CD4-positive, alpha-beta T cell treated with Interferon gamma for 1 hour (primary cell): ENCODE data around the gene HNRNPH2.
A peak's percentile ranks its signal among the peaks of the same experiment; 100 is the strongest.

Source experiments
- DNase-seq: peaks from one replicate; pipeline ENCODE4 v3.0.0-alpha.2; 2020

The HNRNPH2 gene, protein sequence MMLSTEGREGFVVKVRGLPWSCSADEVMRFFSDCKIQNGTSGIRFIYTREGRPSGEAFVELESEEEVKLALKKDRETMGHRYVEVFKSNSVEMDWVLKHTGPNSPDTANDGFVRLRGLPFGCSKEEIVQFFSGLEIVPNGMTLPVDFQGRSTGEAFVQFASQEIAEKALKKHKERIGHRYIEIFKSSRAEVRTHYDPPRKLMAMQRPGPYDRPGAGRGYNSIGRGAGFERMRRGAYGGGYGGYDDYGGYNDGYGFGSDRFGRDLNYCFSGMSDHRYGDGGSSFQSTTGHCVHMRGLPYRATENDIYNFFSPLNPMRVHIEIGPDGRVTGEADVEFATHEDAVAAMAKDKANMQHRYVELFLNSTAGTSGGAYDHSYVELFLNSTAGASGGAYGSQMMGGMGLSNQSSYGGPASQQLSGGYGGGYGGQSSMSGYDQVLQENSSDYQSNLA

GRCh38 chrX:101407748-101408531 is at the start of gene HNRNPH2, which contains the start of gene GLA:
Gene HNRNPH2 (plus strand): TSS chrX:101408222. CDS start chrX:101411989, 3,767 bp downstream.
Gene GLA (minus strand): TSS chrX:101407925. CDS start chrX:101407903, 22 bp downstream.
- peak; percentile 95 for DNase-seq

DNA sequence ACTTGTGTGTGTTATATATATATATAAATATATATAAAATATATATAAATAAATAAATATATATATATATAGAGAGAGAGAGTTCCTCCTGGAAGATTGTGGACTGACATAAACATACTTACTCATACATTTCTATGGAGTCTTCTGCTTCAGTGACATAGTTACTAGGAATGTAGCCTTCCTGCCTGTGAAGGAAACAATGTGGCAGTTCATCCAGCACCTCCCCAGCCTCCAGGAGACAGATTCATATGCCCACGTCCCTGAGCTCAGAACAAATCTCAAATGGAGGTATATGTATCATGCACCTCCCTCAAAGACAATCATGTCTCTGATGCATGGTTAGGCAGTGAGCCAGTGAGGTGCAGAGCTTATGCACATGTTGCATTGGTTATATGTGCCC is 48.1 kb upstream of the HNRNPH2 start:
- DNase-seq = no peak

- no peak for DNase-seq
Measured at GRCh38 chrX:101360390-101360789, 47.6 kb upstream of the HNRNPH2 start.

DNA sequence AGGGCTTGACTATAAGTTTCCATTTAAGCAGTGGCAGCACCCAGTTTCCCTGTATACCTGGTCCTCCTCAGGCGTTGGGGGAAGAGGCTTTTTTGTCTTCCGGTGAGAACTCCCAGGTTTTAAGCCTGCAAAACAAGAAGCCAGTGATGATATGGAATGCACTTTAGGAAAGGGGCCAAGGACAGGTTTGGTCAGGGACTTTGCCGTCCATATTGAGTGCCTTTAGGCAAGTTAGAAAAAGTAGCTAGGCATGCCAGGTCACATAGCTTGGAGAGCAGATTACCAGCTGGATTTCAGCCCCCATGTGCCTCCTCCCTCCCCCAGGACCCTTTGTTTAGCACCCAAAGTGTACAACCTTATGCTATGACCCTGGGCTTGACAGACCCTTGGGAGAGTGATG is 45.9 kb upstream of the HNRNPH2 start:
- DNase-seq = no peak

DNA sequence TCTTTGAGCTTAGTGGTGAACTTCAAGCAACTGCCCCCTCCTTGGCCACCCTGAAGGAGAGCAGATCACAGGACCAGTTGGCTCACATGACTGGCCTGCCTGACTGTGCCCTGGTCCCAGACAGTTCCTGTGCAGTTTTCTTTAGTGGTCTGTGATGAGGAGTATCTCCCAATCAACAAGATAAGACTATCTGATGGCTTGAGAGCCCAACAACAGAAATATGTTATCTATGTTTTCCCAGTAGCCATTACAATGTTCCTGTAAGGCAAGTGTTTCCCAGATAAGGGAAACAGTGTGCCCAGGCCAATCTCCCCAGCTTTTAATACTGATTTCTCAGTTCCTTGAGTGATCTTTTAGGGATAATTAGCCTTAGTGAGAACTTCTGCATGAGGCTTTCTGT is 45.3 kb upstream of the HNRNPH2 start:
- DNase-seq = no peak

DNA sequence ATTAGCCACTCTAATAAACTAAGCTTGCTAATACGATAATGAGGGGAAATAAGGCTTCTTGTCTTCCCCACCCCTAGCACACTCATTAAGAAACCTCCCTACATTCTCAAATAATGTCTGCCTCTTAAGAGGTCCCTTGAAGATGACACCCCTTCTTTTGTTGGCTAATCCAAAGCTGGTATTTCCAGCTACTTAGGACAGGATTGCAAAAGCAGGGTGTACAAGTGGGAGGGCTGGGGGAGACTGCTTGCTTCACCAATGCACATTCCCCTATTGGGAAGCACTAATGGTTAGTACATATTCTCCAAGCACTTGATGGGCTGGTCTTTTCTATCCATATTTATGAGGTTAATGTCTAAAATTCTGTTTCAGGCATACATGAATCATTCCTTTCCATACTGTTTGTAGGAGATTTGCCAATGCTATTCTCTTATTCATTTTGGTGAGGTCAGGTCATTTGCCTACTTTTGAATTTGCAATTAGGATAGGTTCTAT is 42.7 kb upstream of the HNRNPH2 start:
- no peak for DNase-seq

- no peak for DNase-seq
Measured at GRCh38 chrX:101368800-101369199, 39.2 kb upstream of the HNRNPH2 start.

DNA sequence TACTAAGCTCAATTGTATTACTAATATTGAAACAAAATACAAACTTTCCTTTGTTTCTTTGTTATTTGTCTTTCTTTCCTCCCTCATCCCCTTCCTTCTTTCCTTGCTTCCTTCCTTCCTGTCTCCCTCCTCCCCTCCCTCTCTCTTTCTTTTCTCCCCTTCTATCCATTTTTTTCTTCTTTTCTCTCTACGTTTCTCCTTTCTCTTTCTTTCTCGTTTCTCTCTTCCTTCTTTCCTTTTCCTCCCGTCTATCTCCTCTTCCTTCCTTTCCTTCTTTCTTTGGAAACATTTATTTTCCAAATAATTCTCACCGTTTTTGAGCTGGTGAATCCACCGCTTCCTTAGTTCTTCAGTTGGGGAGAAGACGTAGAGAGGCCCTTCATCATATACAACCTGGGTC is 38.3 kb upstream of the HNRNPH2 start:
- DNase-seq = no peak

- no peak for DNase-seq
Measured at GRCh38 chrX:101370888-101371504, 37.0 kb upstream of the HNRNPH2 start.

GRCh38 chrX:101377547-101377946 is 30.5 kb upstream of the HNRNPH2 start:
- DNase-seq = no peak

DNA sequence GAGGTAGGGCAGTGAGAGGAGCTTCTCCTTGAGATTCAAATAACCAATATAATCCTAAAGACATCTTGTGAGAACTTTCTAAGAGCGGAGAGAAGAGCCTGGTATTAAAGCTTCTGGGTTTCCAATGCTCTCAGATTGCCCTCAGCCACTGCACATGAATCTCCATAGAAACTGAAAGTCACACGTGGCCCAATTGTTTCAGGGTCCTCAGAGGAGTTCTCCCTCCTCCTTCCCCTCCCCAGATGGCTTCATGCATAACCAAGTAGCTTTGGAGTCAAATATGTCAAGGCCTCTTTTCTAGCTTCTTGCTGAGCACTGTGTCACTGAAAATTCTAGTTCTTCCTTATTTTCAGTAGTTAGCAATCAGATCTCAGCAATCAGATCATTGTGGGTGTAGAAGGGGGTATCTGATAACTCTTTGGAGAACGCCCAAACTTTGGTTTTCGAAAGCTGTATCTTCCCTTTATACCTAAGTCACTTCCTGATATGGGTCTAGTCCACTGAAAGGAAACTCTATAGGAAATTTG is 24.3 kb upstream of the HNRNPH2 start:
- DNase-seq = no peak

DNA sequence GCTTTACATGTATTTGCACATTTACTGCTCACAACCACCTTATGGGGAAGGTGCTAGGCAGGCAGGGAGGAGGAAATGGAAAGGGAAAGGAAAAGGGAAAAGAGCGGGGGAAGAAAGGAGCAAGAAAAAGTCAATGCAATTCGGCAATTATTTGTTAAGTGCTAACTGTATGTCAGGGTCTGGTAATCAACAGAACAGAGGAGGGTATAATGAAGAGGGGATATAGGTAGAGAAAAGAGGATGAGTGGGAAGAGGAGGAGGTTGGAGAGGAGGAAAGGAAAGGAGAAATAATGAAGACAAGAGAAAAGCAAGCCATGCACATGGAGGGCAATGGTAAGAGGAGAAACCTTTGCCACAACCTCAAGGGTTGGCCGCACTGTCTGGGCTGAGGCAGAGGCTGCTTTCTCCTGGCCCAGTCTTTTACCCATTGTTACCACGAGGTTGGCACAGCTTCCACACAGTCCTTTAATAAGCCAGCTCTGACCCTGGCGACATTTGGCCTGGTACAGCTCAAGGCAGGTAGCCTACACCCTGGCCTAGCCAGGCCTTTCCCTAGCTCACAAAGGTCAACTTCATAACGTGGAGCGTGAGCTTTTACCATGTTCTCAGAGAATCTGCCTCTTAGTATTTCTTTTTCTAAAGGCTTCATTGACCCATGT is 22.9 kb upstream of the HNRNPH2 start:
- DNase-seq = no peak

- DNase-seq = peak; percentile 36
Measured at GRCh38 chrX:101385795-101386541, 22.1 kb upstream of the HNRNPH2 start, which contains the start of gene BTK. Gene BTK (minus strand): TSS chrX:101386191. CDS start chrX:101375284, 10,907 bp downstream.

- no peak for DNase-seq
Measured at GRCh38 chrX:101386542-101386885, 21.5 kb upstream of the HNRNPH2 start.

DNA sequence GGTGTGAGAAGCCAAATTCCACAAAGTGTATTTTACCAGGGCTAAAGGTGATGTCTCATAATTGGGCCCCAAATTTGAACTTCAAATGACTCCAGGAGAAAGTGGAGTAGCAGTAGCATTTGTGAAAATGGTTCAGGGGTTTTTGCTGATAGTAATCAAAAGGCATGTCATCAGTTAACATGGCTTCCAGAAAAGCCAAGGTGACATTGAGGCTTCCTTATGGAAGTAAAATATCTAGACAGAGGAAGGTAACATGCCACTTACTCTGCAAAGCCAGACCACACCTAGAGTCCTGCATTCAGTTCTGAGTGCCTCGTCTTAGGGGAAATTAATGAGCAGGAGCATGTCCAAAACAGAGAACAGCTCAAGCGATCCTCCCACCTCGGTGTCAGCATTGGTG is 19.4 kb upstream of the HNRNPH2 start:
- DNase-seq = no peak

DNA sequence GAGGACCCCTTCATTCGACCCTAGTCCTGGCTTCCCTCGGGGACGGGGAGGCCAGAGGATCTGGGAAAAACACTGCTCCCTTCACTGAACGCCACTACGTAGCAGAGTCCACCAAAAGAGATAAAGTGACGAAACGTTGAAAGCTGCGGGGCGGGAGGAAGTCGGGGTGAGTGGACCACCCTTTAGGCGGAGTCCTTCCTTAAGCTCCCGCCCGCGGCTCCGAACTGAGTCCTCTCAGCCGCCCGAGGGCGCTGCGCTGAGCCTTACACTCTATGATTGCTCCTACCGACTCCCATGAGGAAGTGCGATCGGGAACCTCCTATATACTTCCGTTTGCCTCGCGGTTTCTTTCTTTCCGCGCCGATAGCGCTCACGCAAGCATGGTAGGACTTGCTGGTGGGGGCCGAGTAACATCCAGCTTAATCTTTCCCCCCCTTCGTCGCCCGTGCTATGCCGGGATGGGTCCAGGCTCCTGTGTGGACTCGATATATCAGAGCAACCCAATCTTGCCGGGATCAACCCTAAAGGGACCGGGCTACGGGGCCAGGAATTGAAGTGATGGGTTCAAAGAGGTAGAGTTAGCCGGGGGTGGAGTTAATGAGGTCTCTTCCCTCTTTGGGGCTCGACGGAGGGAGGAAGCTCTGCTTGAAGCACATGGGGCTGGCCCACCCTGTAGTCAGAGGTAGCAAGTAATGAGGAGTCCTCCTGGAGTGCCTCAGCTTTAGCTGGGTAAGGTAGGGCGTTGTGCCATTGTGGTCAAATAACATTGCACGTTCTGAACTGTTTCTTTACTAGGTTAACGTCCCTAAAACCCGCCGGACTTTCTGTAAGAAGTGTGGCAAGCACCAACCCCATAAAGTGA is 17.1 kb upstream of the HNRNPH2 start, which contains the start of gene RPL36A:
RPL36A (plus strand) TSS at position 348 of the 862 bp plus-strand sequence; CDS start at position 381, 33 bp downstream.
- peak; percentile 85 for DNase-seq

DNA sequence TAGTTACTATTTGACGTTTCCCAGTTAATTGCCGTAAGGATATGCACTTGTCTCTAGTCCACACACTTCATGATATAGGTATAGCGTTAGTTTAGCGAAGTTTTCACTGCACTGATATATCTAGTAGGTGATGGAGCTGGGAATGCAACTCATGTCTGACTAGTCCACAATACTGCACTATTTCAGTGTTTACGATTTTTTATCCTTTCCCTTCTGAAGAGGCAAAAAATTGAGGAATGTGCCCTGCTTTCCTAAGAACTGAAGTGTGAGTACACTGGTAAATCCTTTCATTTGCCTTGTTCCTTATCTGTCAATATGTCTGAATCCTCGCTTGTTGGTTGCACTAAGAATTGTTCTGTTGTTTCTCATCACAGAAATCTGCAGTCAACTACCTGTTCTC is 16.2 kb upstream of the HNRNPH2 start:
- no peak for DNase-seq

GRCh38 chrX:101393530-101394305 is 14.3 kb upstream of the HNRNPH2 start:
- no peak for DNase-seq

DNA sequence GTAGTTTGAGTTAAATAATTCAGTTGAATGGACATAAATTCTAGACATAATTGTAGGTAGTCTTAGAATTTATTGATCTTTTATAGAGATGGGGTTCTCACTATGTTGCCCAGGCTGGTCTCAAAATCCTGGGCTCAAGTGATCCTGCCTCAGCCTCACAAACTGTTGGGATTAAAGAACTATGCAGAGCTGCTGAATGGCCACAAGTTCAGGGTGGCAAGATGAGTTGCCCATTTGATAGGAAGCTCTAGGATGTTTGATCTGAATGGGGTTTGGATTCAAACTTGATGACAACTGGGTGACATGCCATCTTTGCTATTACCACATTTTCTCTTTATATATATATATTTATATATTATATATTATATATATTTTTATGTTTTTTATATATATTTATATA is 13.7 kb upstream of the HNRNPH2 start:
- DNase-seq = no peak

GRCh38 chrX:101395789-101396188 is 12.2 kb upstream of the HNRNPH2 start:
- no peak for DNase-seq
